K562 (cell line): ENCODE data around the gene SHISAL2B. TPM values are rescaled to one million over a fixed set of nuclear protein-coding genes. Genes with fewer than 3 reads are reported as not detected.

Source experiments
- ATAC-seq: fragments of 200-7000 bp; cut with Tn5 transposase; 3 replicates; pipeline ENCODE4 v1.9.1; 2020; ENCODE audit warnings: moderate library complexity
- BruUV-seq: library from RNA; stranded (reverse); fragments of 400-500 nt; replicated peaks from 2 replicates; lab custom pipeline; 2021; lab: Mats Ljungman, UMichigan
- CTCF ChIA-PET: fragments of 300-600 bp; formaldehyde crosslinking; extraction: SDS; loops from one replicate; lab custom pipeline; 2021; ENCODE audit warnings: low intra/inter-chr PET ratio; lab: Yijun Ruan, JAX
- POLR2A ChIA-PET: fragments of 300-600, 350-650 bp; sonication (Branson Sonifier 250); formaldehyde crosslinking; extraction: SDS; loops from one replicate; lab custom pipeline; 2021; ENCODE audit warnings: antibody characterized with exemption, inconsistent platforms; lab: Yijun Ruan, JAX
- DNase-seq, 4 experiments: peaks; one replicate each; pipeline versions ENCODE4 v3.0.0 to v3.0.0-alpha.2; 2011 to 2018; ENCODE audit warnings: low spot score in 3 of 4, mixed read lengths in 3 of 4; ENCODE audit errors: extremely low read depth in 1 of 4
- FAIRE-seq: peaks from 2 replicates; lab custom pipeline; 2011; peaks lifted over from hg19 to GRCh38; lab: Jason Lieb, UNC
- H2AFZ ChIP-seq: 2 replicates; pipeline ENCODE4 v1.6.0; 2011; ENCODE audit warnings: low read depth, low read length, control low read depth, inconsistent platforms
- H3K27ac ChIP-seq: fragments of 200-600 bp; 3 replicates; pipeline ENCODE4 v1.8.0; 2011; ENCODE audit warnings: low read depth, mild to moderate bottlenecking, control low read depth, inconsistent platforms, low read length, moderate library complexity, mixed read lengths; ENCODE audit errors: extremely low read depth
- H3K27me3 ChIP-seq, 2 experiments: fragments of 300-600 bp in 1 of 2; 2 replicates in 1 of 2; 3 replicates in 1 of 2; pipeline versions ENCODE4 v1.6.0 to v1.8.0; 2011; ENCODE audit warnings: inconsistent platforms in 2 of 2, low read length in 2 of 2, mild to moderate bottlenecking in 1 of 2, mixed read lengths in 1 of 2, moderate library complexity in 1 of 2; ENCODE audit not compliant: control insufficient read depth in 2 of 2, insufficient read depth in 2 of 2
- H3K36me3 ChIP-seq: fragments of 300-600 bp; 3 replicates; pipeline ENCODE4 v1.8.0; 2011; ENCODE audit warnings: mild to moderate bottlenecking, low read length, inconsistent platforms; ENCODE audit not compliant: control insufficient read depth, insufficient read depth
- H3K4me1 ChIP-seq, 2 experiments: fragments of 200-600 bp in 1 of 2; replicated peaks in 1 of 2; 2 replicates in 1 of 2; 3 replicates in 1 of 2; pipeline versions ENCODE4 v1.5.1 to v1.8.0; 2011; ENCODE audit warnings: inconsistent platforms in 2 of 2, low read length in 2 of 2, mild to moderate bottlenecking in 1 of 2, mixed read lengths in 1 of 2, moderate library complexity in 1 of 2; ENCODE audit not compliant: control insufficient read depth in 2 of 2, insufficient read depth in 2 of 2
- H3K4me2 ChIP-seq: 2 replicates; pipeline ENCODE4 v1.6.1; 2011; ENCODE audit warnings: low read length, control low read depth, inconsistent platforms, mixed read lengths; ENCODE audit not compliant: insufficient read depth
- H3K4me3 ChIP-seq: fragments of 200-600 bp; sonication (generic), shearing (Covaris generic); 2 replicates; pipeline ENCODE4 v1.5.1; 2016; ENCODE audit warnings: control low read depth, inconsistent platforms
- H3K79me2 ChIP-seq: fragments of 200-600 bp; 3 replicates; pipeline ENCODE4 v1.8.0; 2011; ENCODE audit warnings: low read length, inconsistent platforms; ENCODE audit not compliant: control insufficient read depth, insufficient read depth
- H3K9ac ChIP-seq, 2 experiments: 2 replicates each; pipeline versions ENCODE4 v1.6.0 to v1.6.1; 2011; ENCODE audit warnings: low read depth in 2 of 2, low read length in 2 of 2, control low read depth in 1 of 2, inconsistent platforms in 1 of 2, mild to moderate bottlenecking in 1 of 2, mixed read lengths in 1 of 2; ENCODE audit not compliant: insufficient read depth in 1 of 2
- H3K9me1 ChIP-seq: one replicate; pipeline ENCODE4 v1.6.0; 2011; ENCODE audit warnings: inconsistent platforms, mild to moderate bottlenecking, low read length, moderate library complexity; ENCODE audit not compliant: control insufficient read depth, insufficient read depth
- H3K9me3 ChIP-seq: replicated peaks from 2 replicates; pipeline ENCODE4 v1.5.1; 2011; ENCODE audit warnings: low read depth, low read length, inconsistent platforms; ENCODE audit not compliant: control insufficient read depth, insufficient read depth
- H4K20me1 ChIP-seq: replicated peaks from 2 replicates; pipeline ENCODE4 v1.6.1; 2011; ENCODE audit warnings: low read length, inconsistent platforms, mixed read lengths; ENCODE audit not compliant: control insufficient read depth, insufficient read depth
- MECOM ChIP-seq: fragments of 250-450 bp; sonication (Bioruptor Pico); IDR thresholded peaks from 2 replicates; pipeline ENCODE4 v1.8.0; 2022; ENCODE audit warnings: inconsistent platforms
- POLR2AphosphoS5 ChIP-seq: IDR thresholded peaks from 2 replicates; pipeline ENCODE4 v1.6.1; 2011; ENCODE audit warnings: mild to moderate bottlenecking, low read depth, low read length, moderate library complexity; ENCODE audit not compliant: control insufficient read depth, insufficient read depth
- RBM14 ChIP-seq: fragments of 200-400 bp; formaldehyde crosslinking; IDR thresholded peaks from 2 replicates; pipeline ENCODE4 v1.6.1; 2018; ENCODE audit warnings: low read depth, mild to moderate bottlenecking, low read length, moderate library complexity, borderline replicate concordance; ENCODE audit not compliant: insufficient read depth
- SMAD4 ChIP-seq: fragments of 250-450 bp; sonication (Bioruptor Pico); conservative IDR thresholded peaks from 2 replicates; pipeline ENCODE4 v1.8.0; 2021; ENCODE audit warnings: inconsistent platforms, mild to moderate bottlenecking, moderate library complexity
- TFAM ChIP-seq: fragments of 250-450 bp; sonication (Bioruptor Pico); conservative IDR thresholded peaks from 2 replicates; pipeline ENCODE4 v1.5.0; 2021; ENCODE audit warnings: mild to moderate bottlenecking, moderate library complexity
- VEZF1 ChIP-seq: fragments of 200-800 bp; sonication (Bioruptor generic); IDR thresholded peaks from 2 replicates; pipeline ENCODE4 v1.6.1; 2017; ENCODE audit warnings: missing genetic modification characterization, missing compliant biosample characterization
- WGBS: fragments of 100-300 bp; shearing (Covaris generic); methylation state at CpG from one replicate; pipeline ENCODE4 v1.1.6; 2016; ENCODE audit warnings: low coverage, mixed read lengths; ENCODE audit not compliant: insufficient coverage; ENCODE audit errors: missing lambda C conversion rate; 5-methylcytosine and 5-hydroxymethylcytosine counted together
- in situ Hi-C: fragments of 300-500 bp; cut with MboI; formaldehyde crosslinking; loops from 4 replicates; pipeline ENCODE4 v1.15.0; 2018; ENCODE audit warnings: inconsistent platforms, mixed read lengths
- intact Hi-C: fragments of 100-400 bp; cut with micrococcal nuclease; formaldehyde crosslinking; loops from 2 replicates; pipeline ENCODE4 v1.14.2; 2022
- polyA plus RNA-seq, 8 experiments: library from polyadenylated mRNA; depleted of rRNA in 4 of 8; stranded (reverse) in 5 of 8; unstranded in 3 of 8; fragments of >200 nt; fragmentation: Nextera tagmentation in 2 of 8; fragmentation: Illumina TruSeq in 1 of 8; extraction: Ambion mirVana in 2 of 8; extraction: Trizol in 1 of 8; gene quantifications; 2 replicates each; pipeline versions ENCODE4 v1.2.1 to v1.2.3, GENCODE V29; 2011 to 2014; ENCODE audit warnings: inconsistent platforms in 1 of 8, missing spikeins in 1 of 8
- total RNA-seq, 7 experiments: library from RNA; depleted of rRNA in 6 of 7; stranded (reverse); fragments of >200 nt in 6 of 7; fragmentation: Illumina TruSeq in 2 of 7; extraction: Trizol in 2 of 7; gene quantifications; 2 replicates each; pipeline versions ENCODE4 v1.2.1 to v1.2.3, GENCODE V29; 2011 to 2021; ENCODE audit warnings: low replicate concordance in 1 of 7

Gene SHISAL2B
- total and polyA plus RNA-seq, 9 of the 15 experiments (the other 6 are each of a cell fraction or from before 2014, with no cell fraction given), result not detected

DNA sequence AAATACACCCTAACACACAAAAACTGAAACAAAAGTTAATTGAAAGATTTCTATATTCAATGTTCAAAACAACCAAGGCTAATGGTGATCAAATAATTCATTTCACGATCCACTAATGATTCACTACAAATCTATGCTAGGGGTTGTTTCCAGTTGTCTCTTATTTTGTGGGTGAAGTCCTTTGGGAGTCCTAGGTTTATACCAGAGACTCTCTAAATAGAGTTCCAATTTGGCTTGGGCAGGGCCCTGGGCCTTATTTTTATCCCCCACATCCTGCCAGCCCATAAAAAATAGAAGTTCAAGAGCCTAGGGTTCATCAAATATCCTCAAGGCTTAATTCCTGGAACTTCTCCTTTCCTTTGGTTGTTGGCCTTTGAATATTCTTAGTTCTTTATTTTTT is 52.1 kb downstream of the SHISAL2B start:
- no peak for FAIRE-seq

More for the DNA sequence above, 52.1 kb downstream of the SHISAL2B start:
- ATAC-seq (no peak), DNase-seq (no peak)
- H3K9me1 ChIP-seq, result no peaks in the 10 kb centered on the region
- H3K9ac ChIP-seq, result no peak overlapping the region
- H2AFZ ChIP-seq, result no peak overlapping the region
- peaks cover 40% of the 10 kb centered on the region for H3K36me3 ChIP-seq
- intact Hi-C loops, result no loop called here
- 95% methylated on average over 1 of the region's 1 CpG for WGBS
- TF ChIP-seq VEZF1 (CRISPR knock-in tag) (no peak), POLR2AphosphoS5 (no peak), SMAD4 (CRISPR knock-in tag) (no peak), TFAM (CRISPR knock-in tag) (no peak), RBM14 (no peak), MECOM (no peak)
- no peaks in the 10 kb centered on the region for H3K79me2 ChIP-seq
- no peaks in the 10 kb centered on the region for H3K4me1 ChIP-seq
- H3K27ac ChIP-seq, result no peak overlapping the region
- no peaks in the 10 kb centered on the region for H3K27me3 ChIP-seq
- H3K9me3 ChIP-seq, result no peaks in the 10 kb centered on the region
- in situ Hi-C loops, result no loop called here
- H3K4me2 ChIP-seq, result no peak overlapping the region
- no TSS peak for BruUV-seq
- POLR2A ChIA-PET, result no interaction called here
- CTCF ChIA-PET, result no interaction called here
- H4K20me1 ChIP-seq, result no peaks in the 10 kb centered on the region
- H3K4me3 ChIP-seq, result no peak overlapping the region
